ENCODE data around the gene TLE7.

DNA sequence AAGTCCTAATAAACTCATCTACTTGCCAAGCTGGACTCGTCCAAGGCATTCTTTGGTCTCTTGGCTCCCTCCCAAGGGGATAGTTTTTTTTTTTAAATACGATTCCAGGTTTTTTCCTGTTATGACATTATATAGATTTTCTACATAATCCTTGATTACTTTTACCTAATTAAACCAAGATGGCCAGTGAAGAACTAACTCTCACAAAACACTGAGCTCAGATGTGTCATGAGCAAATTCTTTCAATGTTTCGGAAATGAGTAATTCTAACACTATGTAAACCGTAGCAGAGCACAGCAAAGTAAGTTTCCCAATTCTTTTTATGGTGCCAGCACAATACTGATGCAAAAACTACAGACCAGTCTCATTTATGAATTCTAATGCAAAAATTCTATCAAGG lies 18.4 kb upstream of the TLE7 start:
- TF ChIP-seq, protein P1, sequence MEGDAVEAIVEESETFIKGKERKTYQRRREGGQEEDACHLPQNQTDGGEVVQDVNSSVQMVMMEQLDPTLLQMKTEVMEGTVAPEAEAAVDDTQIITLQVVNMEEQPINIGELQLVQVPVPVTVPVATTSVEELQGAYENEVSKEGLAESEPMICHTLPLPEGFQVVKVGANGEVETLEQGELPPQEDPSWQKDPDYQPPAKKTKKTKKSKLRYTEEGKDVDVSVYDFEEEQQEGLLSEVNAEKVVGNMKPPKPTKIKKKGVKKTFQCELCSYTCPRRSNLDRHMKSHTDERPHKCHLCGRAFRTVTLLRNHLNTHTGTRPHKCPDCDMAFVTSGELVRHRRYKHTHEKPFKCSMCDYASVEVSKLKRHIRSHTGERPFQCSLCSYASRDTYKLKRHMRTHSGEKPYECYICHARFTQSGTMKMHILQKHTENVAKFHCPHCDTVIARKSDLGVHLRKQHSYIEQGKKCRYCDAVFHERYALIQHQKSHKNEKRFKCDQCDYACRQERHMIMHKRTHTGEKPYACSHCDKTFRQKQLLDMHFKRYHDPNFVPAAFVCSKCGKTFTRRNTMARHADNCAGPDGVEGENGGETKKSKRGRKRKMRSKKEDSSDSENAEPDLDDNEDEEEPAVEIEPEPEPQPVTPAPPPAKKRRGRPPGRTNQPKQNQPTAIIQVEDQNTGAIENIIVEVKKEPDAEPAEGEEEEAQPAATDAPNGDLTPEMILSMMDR (IDR thresholded peaks at IDR 0.05), result no peak
- no peak for TF ChIP-seq POLR2A (IDR thresholded peaks at IDR 0.05)
